Gastroesophageal sphincter (tissue), 3 donors: ENCODE data around the gene TSPEAR.

Source experiments
- CTCF ChIP-seq, 4 experiments: fragments of 200-600 bp in 2 of 4; fragments of 450-650 bp in 2 of 4; sonication (generic) in 1 of 4; IDR thresholded peaks; one replicate each; pipeline ENCODE4 v1.5.1; 2017 to 2019; ENCODE audit warnings: antibody characterized with exemption in 4 of 4, mild to moderate bottlenecking in 2 of 4, moderate library complexity in 2 of 4
- POLR2A ChIP-seq, 2 donors: fragments of 450-650 bp; IDR thresholded peaks; one replicate each; pipeline ENCODE4 v1.6.1; 2017; ENCODE audit warnings: antibody characterized with exemption in 2 of 2, mild to moderate bottlenecking in 2 of 2, moderate library complexity in 1 of 2

DNA sequence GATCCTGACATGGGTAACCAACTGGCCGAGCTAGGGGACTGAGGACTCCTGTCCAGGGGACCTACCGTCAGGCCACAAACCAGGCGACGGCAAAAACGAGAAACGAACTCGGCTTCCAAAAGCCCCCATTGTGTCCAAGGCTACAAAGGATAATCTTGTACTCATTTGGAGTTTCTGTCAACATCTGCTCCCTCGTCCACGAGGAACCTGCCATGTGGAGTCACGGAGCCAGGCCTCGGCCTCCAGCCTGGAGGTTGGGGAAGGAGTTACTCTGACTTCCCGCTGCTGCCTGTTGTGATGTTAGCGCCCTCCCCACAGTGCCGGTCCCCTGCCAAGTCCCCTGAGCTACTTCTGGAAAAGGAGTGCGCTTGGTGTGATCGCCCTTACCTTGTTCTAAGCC is 178.7 kb downstream of the TSPEAR start:
- no peak for TF ChIP-seq CTCF (IDR thresholded peaks at IDR 0.05)
- no peak for TF ChIP-seq POLR2A (IDR thresholded peaks at IDR 0.05)
